Activated CD4-positive, alpha-beta T cell treated with anti-CD3 and anti-CD28 coated beads for 1 hour (primary cell): ENCODE results near the gene UBXN10.

Experiments
- DNase-seq: peaks from one replicate; pipeline ENCODE4 v3.0.0-alpha.2; 2020

The UBXN10 gene, protein sequence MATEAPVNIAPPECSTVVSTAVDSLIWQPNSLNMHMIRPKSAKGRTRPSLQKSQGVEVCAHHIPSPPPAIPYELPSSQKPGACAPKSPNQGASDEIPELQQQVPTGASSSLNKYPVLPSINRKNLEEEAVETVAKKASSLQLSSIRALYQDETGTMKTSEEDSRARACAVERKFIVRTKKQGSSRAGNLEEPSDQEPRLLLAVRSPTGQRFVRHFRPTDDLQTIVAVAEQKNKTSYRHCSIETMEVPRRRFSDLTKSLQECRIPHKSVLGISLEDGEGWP

GRCh38 chr1:20185834-20186782 is at the start of gene UBXN10, which contains the start of gene PLA2G2C:
Gene UBXN10, plus strand, starts transcription at chr1:20186096. Its CDS starts 4,466 bp downstream, at chr1:20190562.
Gene PLA2G2C, minus strand, starts transcription at chr1:20186518. Its CDS starts 9,155 bp downstream, at chr1:20177363.
- DNase-seq: peak; percentile 18

DNA sequence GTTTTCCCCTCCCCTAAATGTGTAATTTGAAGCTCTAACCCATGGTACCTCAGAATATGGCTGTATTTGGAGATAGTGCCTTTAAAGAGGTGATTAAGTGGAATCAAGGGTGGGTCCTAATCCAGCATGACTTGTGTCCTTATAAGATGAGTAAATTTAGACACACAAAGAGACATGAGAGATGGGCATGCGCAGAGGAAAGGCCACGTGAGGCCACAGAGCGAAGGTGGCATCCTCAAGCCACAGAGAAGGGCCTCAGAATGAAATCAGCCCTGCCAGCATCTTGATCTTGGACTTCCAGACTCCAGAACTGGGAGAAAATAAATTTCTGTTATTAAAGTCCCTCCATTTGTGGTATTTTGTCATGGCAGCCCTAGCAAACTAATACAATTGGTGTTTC is 49.6 kb upstream of the UBXN10 start:
- DNase-seq: no peak

DNA sequence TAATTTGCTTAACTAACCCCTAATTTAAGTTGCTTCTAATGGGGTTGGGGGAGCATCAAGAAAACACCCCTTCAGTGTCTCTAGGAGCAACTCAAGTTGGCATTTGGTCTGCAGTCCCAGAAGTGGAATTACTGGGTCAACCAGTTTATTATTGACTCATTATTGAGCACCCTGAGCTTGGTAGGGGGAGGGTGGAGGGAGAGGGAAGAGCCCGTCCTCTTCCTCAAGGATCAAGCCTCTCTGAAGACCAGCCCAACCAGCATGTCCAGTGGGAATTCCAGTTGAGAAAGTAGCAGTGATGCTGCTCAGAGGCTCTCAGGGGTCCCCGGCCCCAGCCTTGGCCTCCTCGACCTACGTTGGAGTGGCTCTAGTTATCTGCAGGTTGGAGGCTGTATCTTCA is 48.8 kb upstream of the UBXN10 start:
- DNase-seq: no peak

GRCh38 chr1:20137604-20138003 is 48.3 kb upstream of the UBXN10 start:
- DNase-seq: no peak

DNA sequence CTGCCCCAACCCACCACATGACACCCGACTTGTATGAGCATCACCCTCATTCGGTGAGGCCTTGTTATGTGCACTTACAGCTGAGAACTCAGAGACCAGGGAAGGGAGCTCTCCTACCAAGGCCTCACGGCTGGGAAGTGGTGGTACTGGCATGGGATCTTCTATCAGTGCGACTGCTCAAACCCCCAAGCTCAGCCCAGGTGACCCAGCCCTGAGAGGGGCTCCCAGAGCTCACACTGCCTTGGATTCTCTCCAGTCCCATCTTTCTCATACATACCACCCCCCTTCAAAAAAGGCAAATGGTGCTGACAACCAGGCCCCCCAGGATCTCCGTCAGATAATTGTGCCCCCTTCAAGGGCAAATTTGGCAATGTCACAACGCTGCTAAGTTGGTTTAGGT is 47.5 kb upstream of the UBXN10 start:
- DNase-seq: no peak

GRCh38 chr1:20138961-20139550 is 46.8 kb upstream of the UBXN10 start, which contains the start of gene PLA2G2F:
Gene PLA2G2F, plus strand, starts transcription at chr1:20139323. Its CDS starts 105 bp downstream, at chr1:20139428.
- DNase-seq: no peak

GRCh38 chr1:20139776-20140612 is 45.9 kb upstream of the UBXN10 start:
- DNase-seq: no peak

GRCh38 chr1:20141001-20141400 is 44.9 kb upstream of the UBXN10 start:
- DNase-seq: no peak

GRCh38 chr1:20141466-20141865 is 44.4 kb upstream of the UBXN10 start:
- DNase-seq: no peak

GRCh38 chr1:20142001-20142710 is 43.7 kb upstream of the UBXN10 start:
- no peak for DNase-seq

DNA sequence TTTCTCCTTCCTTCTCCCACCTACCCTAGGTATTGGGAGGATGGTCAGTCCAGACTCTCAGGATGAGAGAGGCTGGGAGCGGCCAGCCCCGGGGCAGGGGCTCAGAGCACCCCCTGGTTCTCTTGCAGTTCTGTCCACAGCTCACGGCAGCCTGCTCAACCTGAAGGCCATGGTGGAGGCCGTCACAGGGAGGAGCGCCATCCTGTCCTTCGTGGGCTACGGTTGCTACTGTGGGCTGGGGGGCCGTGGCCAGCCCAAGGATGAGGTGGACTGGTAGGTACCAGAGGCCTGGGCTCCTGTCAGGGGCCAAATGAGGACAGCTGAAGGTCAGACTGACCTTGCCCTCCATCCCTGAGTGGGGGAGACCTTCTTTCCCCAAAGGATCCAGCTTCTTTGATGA is 42.6 kb upstream of the UBXN10 start:
- no peak for DNase-seq

DNA sequence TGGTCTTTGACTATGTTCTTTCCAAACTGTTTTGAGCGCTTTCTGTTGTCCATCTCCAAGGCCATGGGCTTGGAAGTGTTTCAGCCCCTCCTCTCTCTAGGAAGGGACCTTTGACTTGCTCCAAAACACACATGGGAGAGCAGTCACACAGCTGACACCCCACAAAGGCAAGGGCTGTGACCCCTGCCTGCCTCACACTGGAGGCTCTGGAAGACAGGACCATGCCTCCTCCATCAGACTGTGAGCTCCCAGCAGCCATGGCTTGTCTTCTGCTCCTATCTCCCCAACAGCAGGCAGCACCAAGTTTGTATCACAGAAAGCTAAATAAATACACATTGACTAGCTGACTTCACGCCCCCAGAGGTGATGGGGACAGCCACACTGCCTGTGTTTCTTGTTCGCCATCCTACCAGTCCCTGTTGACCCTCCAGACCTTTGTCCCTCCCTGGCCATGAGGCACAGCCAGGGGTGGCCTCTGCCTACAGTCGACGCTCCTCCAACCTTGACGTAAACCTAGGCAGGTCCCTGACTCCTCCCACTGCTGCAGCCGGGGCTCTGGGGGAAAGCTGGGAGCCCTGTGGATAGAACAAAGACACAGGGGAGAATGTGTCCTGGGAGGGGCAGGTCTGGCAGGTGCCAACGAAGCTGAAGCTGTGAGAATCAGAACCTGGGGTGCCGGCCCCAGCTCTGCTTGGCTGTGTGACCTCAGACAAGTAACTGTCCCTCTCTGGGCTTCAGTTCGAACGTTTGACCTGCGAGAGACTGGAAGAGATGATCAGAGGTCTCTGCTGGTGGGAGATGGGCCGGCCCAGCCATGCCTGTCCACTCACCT is 41.9 kb upstream of the UBXN10 start:
- DNase-seq: no peak

GRCh38 chr1:20147846-20148570 is 37.9 kb upstream of the UBXN10 start:
- DNase-seq: no peak

DNA sequence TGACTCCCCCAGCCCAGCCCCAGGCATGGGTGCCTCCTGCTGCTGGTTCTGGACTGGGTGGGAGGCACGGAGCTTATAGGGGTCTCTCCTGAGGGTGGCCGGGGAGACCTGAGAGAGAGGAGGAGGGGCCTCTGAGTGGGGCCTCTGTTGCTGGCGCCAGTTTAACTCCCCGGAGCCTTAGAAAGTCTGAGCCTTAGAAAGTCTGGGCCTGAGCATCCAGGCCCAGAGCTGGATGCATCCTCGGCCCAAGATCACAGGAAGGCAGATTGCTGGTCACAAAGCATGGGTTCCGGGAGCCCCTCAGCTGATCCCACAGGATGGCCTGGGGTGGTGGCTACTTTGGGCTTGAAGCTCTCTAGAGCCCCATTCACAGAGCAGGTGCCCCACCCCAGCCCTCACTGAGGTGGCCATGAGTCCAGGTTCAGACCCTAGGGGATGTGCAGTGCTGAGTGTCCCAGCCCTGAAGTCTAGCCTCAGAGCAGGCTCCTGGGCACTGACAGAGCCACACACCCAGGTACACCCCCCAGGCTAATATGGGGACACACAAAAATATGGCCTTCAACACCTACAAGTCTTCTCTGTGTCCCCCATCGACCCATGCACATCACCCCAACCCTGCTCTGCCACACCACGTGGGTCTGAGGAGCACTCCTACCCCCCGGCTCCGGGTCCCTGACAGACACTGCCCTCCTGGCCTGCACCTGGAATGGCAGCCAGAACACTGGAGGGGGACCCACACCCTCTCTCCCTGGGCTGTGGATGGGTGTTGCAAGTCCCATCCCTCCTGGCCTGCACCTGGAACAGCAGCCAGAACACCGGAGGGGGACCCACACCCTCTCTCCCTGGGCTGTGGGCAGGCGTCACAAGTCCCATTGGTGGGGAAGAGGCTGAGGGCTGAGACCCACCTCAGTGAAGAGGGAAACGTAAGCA is 37.1 kb upstream of the UBXN10 start:
- DNase-seq: no peak

DNA sequence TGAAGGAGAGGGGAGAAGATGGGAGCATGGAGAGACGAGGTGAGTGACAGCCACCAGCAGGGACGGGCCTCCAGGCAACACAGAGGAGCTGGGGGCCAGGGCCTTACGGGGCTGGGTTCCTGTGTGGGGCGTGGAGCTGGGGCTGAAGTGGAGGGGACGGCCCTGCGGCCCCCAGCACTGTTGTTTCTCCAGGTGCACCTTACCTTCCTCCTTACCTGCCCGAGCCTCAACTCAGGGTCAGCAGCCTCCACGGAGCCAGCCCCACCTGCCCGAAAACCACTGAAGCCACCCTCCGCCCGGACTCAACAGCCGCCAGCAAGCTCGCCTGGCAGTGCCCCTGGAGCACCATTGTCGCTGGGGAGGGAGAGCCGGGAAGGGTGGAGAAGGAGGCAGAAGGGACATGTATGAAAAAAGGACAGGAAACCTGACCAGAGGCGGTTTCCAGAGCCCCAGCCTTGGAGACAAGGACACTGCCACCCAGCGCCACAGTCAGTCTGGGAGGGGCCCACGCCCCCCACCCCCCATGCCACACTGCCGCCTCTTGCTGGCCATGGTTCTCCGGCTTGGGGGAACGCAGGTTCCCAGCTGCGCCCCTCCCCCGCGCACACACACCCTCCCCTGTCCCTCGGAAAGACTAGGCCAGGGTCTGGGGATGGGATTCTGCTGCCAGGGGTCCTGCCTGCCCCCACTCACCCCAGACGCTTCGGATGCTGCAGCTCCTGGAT is 36.1 kb upstream of the UBXN10 start:
- DNase-seq: no peak

- DNase-seq: no peak
These were observed 35.6 kb upstream of the UBXN10 start for GRCh38 chr1:20150326-20150705.

DNA sequence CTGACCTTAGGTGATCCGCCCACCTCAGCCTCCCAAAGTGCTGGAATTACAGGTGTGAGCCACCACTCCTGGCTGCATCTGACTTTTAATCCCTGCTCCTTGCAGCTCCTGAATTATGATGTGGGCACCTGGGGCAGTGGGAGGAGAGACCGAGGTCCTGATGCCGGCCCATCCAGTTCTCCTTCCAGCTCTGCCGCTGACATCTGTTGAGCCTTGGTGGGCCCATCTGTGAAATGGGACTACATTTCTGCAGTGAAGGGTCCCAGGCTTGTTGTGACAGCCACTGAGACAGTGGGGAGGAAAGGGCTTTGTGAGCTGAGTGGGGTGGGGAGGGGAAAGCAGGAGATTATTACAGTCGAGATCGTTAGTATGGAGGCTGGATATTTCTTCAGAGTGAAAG is 34.9 kb upstream of the UBXN10 start:
- no peak for DNase-seq

DNA sequence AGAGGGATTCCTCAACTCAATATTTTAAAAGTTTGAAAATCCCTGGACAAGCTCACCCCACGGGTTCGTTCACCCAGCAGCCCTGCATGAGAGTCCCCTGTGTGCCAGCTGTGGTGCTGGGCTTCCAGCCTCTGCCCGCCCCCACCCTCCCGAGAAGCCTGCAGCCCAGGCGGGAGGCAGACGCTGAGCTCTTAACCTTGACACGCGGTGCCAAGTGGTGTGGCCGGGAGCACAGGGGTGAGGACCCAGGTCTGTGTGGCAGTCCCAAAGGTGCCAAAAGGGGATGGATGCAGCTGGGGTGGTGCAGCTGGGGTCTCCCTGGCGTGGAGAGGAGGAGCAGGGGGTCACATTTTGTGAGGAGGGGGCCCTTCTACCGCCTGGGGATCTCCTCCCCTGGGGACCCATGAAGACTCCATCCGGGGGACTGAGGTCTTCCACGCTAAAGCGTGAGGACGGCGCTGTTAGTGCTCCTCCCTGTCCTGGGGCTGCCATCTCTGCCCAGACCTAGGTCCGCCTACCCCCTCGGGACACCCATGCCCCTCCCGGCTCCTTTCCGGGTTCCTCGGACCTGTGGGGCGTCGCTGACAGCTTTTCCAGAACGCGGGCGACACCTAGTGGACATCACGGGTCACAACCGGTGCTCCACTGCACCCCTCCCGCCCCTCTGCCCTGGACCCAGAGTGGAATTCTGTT is 33.8 kb upstream of the UBXN10 start:
- DNase-seq: peak; percentile 67
